22Rv1 (cell line): ENCODE results near the gene KRTAP10-10.
"Not testable (repeated sequence)": the region's sequence is repeated elsewhere in the genome, so short reads cannot be mapped to it uniquely, and the experiment has no call there.

Experiments
- ZFX ChIP-seq: fragments of 450-650 bp; IDR thresholded peaks from 2 replicates; pipeline ENCODE4 v1.6.1; 2017; ENCODE audit warnings: antibody characterized with exemption, borderline replicate concordance
- TF ChIP-seq, protein P1 (sequence below): fragments of 450-650 bp; IDR thresholded peaks from 2 replicates; pipeline ENCODE4 v1.5.1; 2017; ENCODE audit warnings: mild to moderate bottlenecking

DNA sequence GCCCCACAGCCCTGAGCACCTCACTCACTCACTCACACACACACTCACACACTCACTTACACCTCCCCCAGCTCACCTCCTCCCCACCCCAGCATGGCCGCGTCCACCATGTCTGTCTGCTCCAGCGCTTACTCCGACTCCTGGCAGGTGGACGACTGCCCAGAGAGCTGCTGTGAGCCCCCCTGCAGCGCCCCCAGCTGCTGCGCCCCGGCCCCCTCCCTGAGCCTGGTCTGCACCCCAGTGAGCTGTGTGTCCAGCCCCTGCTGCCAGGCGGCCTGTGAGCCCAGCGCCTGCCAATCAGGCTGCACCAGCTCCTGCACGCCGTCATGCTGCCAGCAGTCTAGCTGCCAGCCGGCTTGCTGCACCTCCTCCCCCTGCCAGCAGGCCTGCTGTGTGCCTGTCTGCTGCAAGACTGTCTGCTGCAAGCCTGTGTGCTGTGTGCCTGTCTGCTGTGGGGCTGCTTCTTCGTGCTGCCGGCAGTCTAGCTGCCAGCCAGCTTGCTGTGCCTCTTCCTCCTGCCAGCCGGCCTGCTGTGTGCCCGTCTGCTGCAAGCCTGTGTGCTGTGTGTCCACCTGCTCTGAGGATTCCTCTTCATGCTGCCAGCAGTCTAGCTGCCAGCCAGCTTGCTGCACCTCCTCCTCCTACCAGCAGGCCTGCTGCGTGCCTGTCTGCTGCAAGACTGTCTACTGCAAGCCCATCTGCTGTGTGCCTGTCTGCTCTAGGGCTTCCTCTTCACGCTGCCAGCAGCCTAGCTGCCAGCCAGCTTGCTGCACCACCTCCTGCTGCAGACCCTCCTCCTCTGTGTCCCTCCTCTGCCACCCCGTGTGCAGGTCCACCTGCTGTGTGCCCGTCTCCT is 9.4 kb downstream of the KRTAP10-10 start, which contains the start of gene KRTAP10-11:
- TF ChIP-seq, protein P1, sequence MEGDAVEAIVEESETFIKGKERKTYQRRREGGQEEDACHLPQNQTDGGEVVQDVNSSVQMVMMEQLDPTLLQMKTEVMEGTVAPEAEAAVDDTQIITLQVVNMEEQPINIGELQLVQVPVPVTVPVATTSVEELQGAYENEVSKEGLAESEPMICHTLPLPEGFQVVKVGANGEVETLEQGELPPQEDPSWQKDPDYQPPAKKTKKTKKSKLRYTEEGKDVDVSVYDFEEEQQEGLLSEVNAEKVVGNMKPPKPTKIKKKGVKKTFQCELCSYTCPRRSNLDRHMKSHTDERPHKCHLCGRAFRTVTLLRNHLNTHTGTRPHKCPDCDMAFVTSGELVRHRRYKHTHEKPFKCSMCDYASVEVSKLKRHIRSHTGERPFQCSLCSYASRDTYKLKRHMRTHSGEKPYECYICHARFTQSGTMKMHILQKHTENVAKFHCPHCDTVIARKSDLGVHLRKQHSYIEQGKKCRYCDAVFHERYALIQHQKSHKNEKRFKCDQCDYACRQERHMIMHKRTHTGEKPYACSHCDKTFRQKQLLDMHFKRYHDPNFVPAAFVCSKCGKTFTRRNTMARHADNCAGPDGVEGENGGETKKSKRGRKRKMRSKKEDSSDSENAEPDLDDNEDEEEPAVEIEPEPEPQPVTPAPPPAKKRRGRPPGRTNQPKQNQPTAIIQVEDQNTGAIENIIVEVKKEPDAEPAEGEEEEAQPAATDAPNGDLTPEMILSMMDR, result not testable (repeated sequence)
- TF ChIP-seq ZFX, result not testable (repeated sequence)
